Measurements from ENCODE around the gene ROBO4. TPM values are rescaled to one million over a fixed set of nuclear protein-coding genes. Genes with fewer than 3 reads are reported as not detected.

Gene ROBO4
- total RNA-seq, 1 experiment from 2014 or later = 26.9 TPM

DNA sequence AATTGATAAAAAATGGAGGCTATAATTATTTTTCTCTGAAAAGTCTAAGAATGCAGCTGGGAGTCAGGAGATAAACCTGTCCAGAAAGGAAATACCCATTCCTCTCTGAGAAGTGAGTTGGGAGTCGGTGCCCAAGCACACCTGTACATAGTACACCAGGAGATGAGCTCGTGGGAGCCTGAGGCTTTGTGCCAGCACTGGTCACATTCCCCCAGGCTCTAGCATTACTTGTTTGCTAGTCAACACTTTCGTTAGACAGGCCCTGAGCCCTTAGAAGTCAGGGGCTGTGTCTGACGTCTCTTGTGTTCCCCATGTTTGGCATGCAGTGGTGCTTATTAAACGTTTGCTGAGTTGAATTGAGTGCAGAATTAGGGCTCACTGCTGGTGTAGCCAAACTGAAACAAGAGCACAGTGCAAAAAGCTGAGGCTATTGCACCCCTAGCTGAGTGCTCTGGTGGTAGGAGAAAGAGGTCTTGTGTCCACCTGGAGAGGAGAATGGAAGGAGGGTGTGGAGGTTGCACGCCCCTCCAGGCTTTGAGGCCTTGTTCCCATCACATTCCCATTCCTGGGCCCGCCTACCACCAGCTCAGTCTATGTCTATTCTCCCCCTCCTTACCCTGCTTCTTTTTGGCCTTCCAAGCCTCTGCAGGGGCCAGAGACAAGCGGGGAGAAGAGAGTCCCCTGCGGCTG lies 6.8 kb downstream of the ROBO4 start:
- no peak for DNase-seq (ENCODE audit: low read depth)

DNA sequence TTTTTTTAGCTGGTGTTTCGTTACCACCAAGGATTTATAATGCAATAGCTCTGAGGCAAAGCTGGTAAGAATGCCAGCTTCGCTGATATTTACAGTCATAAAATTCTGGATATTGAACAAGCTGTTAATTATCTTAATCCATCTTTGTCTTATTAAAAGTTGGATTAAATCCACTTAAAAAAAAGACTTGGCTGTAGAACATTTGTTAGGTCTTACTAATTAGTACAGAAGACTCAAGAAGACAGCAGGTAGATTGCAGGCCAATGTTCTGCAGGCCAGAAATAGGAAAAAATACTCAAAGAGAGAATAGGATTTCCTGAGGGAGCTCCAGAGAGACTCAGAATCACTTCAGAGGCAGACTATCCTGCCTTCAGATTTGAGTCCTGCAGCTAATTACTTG lies 7.5 kb downstream of the ROBO4 start:
- no peak for DNase-seq (ENCODE audit: low read depth)

DNA sequence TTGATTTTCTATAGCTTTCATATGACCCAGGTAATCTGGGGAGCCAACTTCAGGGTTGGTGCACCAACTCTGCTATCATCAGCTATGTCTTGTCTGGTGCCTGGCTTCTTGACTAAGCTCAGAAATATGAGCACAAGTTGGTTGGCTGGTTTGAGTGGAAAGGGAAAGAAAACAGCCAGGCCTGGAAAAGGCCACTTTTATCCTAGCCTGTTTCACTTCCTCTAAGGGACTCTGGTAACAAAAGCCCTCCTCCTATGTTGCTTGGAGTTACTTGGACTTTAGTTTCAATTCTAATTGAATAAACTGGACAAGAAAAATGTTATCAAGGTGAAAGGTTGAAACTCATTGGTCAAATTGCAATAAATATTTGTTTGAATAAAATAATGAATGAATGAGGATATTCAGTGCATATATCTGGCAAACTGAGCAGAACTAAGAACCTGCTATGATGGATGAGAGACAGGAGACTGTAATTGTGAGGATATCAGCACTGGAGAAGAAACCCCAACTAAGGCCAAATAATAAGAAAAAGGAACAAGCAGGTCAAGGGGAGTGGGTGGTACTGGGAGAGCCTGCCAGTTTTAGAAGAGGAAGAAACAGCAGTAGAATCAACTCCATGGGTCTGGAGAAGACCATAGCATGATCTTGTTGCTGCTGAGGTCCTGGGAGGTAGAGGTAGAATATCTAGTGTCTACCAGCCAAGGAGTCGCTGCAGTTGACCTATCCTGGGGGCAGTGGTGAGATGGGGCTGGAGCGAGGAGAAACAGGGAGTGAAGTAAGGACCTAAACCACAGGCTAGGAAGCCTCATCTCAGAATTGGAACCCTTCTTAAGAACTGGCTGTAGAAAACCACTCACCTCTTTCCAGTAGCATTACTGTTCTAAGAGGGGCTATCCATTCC lies 8.2 kb downstream of the ROBO4 start:
- no peak for DNase-seq (ENCODE audit: low read depth)

GRCh38 chr11:124887667-124888013 lies 10.0 kb downstream of the ROBO4 start:
- no peak for DNase-seq (ENCODE audit: low read depth)

DNA sequence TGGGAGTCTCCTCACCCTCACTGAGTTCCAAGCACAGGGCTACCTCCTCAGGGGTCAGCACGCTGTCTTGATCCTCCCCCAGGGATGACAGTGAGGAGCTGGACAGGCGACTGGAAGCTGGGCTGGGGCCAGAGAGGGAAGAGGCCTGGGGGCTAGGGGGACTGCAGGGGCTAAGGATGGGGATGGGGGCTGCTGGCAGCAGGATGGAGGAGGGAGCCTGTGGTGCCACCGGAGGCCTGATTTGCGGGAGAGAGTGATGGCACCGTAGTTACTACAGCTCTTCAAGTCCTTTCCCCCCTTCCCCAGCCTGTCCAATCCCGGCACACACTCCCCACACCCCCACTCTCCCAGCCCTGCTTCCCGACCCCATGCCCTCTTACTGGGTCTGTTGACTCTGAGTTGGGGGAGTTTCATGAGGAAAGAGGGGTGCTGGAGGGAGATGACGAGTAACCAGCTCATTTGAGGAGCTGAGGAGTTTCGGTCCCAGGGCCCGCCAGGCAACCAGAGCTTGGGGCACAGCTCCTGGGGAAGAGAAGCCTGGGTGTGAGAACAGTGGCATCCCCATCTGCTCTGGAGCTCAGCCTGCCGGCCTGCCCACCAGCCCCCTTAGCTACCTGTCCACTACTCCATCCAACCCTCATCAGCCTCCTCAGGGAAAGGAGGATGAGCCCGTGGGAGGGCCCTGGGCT lies 10.5 kb downstream of the ROBO4 start:
- DNase-seq (ENCODE audit: low read depth) = no peak

GRCh38 chr11:124886476-124886875 lies 11.2 kb downstream of the ROBO4 start:
- no peak for DNase-seq (ENCODE audit: low read depth)

DNA sequence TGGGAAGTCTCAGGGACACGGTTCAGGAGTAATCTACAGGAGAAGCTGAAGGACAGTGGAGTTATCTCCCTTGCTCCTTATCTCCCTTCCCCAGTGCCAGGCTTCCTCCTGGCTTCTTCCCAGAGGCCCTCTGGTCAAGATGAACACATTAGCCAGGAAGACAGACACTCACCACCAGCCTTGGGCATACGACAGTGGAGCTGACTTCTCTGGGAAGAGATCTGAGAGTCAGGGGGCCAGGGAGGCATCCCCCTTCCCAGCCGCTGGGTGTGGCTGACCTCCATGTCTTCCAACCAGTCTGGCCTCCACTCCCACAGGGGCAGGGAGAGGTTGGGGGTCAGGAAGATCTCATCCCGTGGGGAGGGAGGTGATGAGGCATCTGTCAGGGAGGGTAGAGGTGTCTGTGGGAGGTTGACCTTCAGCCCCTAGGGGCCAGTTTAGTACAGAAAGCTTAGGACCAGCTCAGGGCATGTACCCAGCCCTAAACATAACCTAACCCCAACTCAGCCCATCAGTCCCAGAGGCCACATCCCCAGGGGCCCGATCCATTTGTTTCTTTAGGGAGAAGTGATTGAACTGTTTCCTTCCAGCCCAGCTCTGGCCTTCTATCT lies 12.7 kb downstream of the ROBO4 start:
- DNase-seq (ENCODE audit: low read depth) = no peak

DNA sequence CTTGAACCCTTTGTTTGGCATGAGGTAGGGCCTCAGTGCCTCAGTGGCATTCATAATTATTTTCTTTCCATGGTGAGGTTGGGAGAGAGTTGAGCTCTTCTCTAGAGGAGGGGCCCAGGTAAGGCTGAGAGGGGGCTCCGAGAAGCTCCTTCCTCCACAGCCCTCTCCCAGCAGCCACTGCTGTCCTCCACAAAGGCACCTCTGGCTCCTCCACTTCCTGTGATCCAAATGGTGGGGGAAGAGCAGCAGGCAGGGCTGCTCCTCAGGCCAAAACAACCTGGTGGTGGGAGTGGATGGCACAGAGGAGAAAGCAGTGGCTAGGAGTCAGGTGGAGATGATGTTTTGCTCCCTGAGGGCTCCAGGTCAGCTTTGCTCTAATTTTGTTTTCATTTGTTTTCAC lies 13.3 kb downstream of the ROBO4 start:
- DNase-seq (ENCODE audit: low read depth) = no peak

DNA sequence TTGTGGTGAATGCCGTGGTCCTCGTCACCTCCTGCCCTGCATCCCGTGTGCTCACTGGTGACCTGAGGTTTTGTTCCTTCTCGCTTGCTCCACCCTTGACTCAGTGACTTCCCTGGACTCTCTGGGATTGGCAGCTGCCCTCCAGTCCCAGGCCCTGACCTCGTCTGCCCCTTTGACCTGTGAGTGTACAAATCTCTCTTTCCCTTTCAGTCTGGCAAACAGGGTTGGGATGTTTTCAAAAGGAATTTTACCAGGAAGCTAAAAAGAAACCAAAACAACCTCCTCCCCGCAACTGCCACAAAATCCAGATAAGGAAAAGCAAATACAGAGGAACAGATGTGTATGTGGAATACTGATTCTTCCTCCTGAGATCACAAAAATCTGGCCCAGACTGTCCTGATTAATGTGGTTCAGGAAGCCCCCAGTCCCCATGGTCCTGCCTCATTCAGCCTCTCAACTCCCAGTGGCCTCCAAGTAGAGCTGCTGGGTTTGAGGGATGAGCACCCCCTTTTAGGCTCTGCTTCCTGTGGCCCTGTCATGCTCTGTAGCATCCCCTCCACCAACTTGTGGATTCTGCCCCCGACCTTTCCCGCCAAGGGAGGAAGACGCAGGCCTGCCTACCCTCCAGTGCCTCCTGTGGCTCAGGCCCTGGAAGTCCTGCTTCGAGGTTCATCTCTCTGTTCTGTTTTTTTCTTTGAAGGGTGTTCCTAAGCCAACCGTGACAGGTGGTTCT lies 15.2 kb downstream of the ROBO4 start:
- peak; percentile 24 for DNase-seq (ENCODE audit: low read depth)

- no peak for DNase-seq (ENCODE audit: low read depth)
Measured at GRCh38 chr11:124880958-124881357, 16.7 kb downstream of the ROBO4 start.

- no peak for DNase-seq (ENCODE audit: low read depth)
Measured at GRCh38 chr11:124880290-124880611, 17.4 kb downstream of the ROBO4 start.

DNA sequence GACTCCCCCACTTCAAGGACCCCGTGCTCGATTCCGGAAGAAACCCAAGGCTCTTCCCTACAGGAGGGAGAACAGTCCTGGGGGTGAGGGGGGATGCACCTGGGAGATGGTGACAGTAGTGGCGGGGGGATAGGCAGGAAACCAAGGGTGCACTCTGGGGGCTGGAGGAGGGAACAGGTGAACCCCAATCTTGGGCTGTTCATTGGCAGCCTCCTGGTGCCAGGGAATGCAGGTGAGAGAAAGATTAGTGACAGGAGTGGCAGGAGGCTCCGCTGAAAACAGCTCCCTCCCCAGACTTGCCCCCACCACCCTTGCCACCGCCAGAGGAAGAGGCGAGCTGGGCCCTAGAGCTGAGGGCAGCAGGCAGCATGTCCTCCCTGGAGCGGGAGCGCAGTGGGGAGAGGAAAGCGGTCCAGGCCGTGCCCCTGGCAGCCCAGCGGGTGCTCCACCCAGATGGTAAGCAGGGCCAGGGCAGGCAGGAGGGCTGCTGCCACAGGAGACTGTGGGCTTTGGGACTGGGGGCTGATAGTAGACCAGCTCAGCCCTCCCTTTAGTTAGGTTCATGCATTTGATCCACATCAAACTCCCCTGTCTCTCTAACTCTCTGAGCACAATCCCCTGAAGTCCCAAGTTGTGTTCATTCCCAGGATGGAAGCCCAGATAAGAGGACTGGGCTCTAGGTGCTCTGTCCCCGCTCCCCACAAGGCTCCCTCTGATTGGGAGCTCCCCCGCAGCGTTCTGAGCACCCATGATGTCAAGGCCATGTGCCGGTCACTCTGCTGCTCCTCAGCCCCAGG lies 18.0 kb downstream of the ROBO4 start:
- DNase-seq (ENCODE audit: low read depth) = no peak

DNA sequence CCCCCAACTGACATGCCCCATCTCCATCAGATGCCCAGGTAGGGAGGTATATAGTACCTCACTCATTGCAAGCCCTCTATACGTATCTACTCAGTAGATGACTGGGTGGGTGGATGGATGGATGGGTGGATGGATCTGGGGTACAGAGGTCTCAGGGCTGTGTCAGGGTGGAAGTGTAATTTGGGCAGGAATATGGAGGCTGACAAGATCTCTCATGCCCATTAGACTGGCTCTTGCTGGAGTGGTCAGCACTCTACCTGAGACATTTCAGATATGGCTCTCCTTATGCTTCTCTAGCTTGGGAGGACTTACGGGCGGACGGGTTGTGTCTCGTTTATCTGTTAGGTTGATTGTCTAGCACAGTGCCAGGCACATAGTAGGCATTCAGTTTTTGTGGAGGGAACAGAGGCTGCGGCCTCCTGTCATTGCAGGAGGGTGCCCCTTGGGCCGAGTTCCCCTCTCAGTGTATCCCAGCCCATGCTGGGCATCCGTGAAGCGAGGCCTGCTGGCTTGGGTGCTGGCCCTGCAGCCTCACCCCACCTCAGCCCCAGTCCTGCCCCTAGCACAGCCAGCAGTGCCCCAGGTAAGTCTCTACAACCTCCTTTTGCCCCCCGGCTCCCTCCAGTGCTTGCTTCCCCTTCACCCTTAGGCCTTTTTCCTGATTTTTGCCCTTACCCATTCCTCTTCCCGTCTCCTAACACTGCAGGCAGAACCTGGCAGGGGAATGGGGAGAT lies 18.7 kb downstream of the ROBO4 start:
- DNase-seq (ENCODE audit: low read depth) = no peak

DNA sequence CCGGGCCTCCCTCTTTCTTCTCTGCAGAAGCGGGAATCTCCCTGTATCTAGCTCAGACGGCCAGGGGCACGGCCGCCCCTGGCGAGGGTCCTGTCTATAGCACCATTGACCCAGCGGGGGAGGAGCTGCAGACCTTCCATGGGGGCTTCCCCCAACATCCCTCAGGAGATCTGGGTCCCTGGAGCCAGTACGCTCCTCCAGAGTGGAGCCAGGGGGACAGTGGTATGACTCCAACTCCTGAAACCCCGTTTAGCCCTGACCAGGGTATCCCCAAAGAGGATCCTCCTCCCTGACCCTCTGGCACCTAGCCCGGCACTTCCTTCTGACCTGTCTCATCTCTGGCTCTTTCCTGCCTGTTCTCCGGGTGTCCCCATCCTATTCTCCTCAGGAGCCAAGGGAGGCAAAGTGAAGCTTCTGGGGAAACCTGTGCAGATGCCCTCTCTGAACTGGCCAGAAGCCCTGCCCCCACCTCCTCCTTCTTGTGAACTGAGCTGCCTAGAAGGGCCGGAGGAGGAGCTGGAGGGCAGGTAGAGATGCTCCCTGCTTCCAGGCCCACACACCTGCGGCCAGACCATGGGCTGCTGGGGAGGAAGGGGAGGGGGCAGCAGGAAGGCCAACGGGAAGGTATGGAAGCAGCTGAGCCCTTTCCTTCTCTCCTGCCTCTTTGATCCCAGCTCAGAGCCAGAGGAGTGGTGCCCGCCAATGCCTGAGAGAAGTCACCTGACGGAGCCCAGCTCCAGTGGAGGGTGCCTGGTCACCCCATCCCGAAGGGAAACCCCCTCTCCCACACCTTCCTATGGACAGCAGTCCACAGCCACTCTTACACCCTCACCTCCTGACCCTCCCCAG lies 19.5 kb downstream of the ROBO4 start:
- DNase-seq (ENCODE audit: low read depth) = no peak

GRCh38 chr11:124877631-124877909 lies 20.1 kb downstream of the ROBO4 start:
- DNase-seq (ENCODE audit: low read depth) = no peak

DNA sequence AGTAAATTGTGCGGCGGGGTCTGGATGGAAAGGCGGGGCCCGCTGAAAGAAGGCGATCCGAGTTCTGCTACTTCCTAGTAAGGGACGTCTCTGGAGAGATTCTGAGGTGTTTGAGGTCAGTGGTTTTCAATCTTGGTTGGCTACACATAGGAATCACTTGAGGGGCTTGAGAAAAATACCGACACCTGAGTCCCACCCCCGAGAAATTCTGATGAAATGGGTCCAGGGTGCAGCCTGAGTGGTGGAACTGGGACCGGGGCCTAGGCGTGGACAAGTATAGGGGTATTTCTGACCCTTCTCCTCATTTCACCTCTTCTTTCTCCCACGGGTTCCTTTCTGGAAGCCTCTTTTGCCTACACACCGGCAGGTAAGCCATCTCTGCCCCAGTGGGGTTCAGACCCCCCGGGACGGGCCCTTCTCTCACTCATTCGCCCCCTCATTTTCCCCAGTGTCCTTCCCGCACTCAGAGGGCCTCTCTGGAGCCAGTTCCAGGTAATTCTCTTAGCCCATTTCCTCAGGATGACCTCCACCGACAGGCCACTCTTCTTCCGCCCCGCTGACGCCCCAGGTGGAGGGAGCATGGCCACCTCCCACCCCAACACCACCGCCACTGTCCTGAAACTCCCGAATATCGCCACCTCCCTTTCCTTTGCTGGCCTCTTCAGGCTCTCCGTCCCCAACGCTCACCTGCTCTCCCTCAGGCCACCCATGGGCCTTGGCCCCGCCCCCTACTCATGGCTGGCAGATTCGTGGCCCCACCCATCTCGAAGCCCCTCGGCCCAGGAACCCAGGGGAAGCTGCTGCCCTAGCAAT lies 20.6 kb downstream of the ROBO4 start:
- no peak for DNase-seq (ENCODE audit: low read depth)

DNA sequence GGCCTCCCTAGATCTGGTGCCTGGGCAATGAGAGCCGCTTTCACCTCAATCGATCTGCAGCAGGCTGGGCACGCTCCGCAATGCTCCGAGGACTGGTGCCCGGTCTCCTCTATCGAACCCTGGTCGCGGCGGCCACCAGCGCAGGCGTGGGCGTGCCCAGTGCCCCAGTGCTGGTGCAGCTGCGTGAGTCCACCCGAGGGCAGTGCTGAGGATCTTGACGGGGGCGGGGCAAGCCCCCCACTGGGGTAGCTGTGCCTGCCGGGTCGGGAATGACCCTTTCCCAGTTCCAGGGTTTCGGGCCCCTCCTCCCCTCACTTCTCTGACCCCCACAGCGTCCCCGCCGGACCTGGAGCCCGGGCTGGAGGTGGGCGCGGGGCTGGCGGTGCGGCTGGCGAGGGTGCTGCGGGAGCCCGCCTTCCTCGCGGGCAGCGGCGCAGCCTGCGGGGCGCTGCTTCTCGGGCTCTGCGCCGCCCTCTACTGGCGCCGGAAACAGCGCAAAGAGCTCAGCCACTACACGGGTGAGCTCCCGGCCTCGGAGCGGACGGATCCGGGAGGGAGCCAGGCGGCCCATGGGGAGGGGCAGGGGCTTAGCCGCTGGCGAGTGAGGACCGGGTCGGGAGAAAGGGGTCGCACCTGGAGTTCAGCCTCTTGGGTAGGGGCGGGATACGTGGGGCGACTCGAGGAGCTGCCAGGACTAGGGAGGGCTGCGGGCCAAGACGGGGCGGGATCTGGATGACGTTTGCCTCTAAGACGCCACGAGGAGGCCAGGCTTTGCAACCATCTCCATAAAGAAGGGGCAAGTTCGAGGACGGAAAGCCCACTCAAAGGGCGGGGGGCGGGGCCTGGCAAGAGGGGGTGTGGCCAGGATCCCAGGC lies 21.5 kb downstream of the ROBO4 start:
- peak; percentile 89 for DNase-seq (ENCODE audit: low read depth)

Data from LHCN-M2 (cell line).